Ovary (tissue), 9 donors: ENCODE data around the gene RIN3. TPM values are rescaled to one million over a fixed set of nuclear protein-coding genes. Genes with fewer than 3 reads are reported as not detected.

Experiments
- DNase-seq, 5 donors: peaks; one replicate each; pipeline ENCODE4 v3.0.0-alpha.2; 2019 to 2020
- H3K27ac ChIP-seq, 2 donors: fragments of 200-600 bp; one replicate each; pipeline versions ENCODE4 v1.5.1 to v1.8.0; 2019 to 2022
- H3K27me3 ChIP-seq: fragments of 200-600 bp; one replicate; pipeline ENCODE4 v1.8.0; 2022
- H3K36me3 ChIP-seq: fragments of 200-600 bp; sonication (generic); one replicate; pipeline ENCODE4 v1.5.1; 2019
- H3K4me1 ChIP-seq: one replicate; pipeline ENCODE4 v1.8.1; 2013; ENCODE audit warnings: mild to moderate bottlenecking, moderate library complexity; ENCODE audit not compliant: insufficient read depth
- H3K4me3 ChIP-seq: fragments of 200-600 bp; sonication (generic); one replicate; pipeline ENCODE4 v1.5.1; 2017
- H3K9me3 ChIP-seq, 2 donors: fragments of 200-600 bp in 1 of 2; sonication (generic) in 1 of 2; one replicate each; pipeline versions ENCODE4 v1.5.1 to v1.8.1; 2013 to 2019; ENCODE audit warnings: mild to moderate bottlenecking in 1 of 2, moderate library complexity in 1 of 2
- EP300 ChIP-seq: sonication (generic); formaldehyde crosslinking; IDR thresholded peaks from one replicate; pipeline ENCODE4 v1.6.1; 2017; ENCODE audit warnings: antibody characterized with exemption
- POLR2A ChIP-seq: fragments of 450-650 bp; IDR thresholded peaks from one replicate; pipeline ENCODE4 v1.6.1; 2017; ENCODE audit warnings: antibody characterized with exemption, mild to moderate bottlenecking, moderate library complexity
- WGBS, 3 donors: extraction: QIAGEN DNeasy Blood & Tissue Kit in 1 of 3; methylation state at CpG; one replicate each; pipeline versions ENCODE4 v1.1.5 to v1.1.7; 2013 to 2017; 5-methylcytosine and 5-hydroxymethylcytosine counted together
- intact Hi-C, 4 donors: fragments of 100-400 bp; cut with DNase I; formaldehyde crosslinking; loops; one replicate each; pipeline versions ENCODE4 v1.11.0 to v1.15.1; 2022 to 2023
- polyA plus RNA-seq, 2 donors: library from polyadenylated mRNA; stranded (reverse); fragments of 200-250 nt in 1 of 2; fragments of 350-450 nt in 1 of 2; fragmentation: Illumina TruSeq in 1 of 2; extraction: RNeasy Lipid Tissue Mini Kit (QIAGEN cat#74804) in 1 of 2; gene quantifications; one replicate each; pipeline ENCODE4 v1.2.3, GENCODE V29; 2013 to 2014
- total RNA-seq, 7 donors: library from RNA; depleted of rRNA in 2 of 7; stranded (reverse); fragments of >200 nt in 2 of 7; fragmentation: NEBNext Ultra II Directional in 3 of 7; extraction: Animal tissue kit (Norgen Biotek cat#: 25700) in 3 of 7; gene quantifications; one replicate each; pipeline versions ENCODE4 v1.1.0 to v1.2.4, GENCODE V29; 2016 to 2023
- TF ChIP-seq, protein P1 (sequence below), 3 donors: fragments of 450-650 bp in 2 of 3; fragments of 200-600 bp in 1 of 3; IDR thresholded peaks; one replicate each; pipeline versions ENCODE4 v1.5.1 to v1.8.0; 2016 to 2022; ENCODE audit warnings: antibody characterized with exemption in 3 of 3, mild to moderate bottlenecking in 1 of 3
- donor health status: DM: no; HTN: no; CAD: no; lungs with moderate emphysema.
- donor health status: DM: no; HTN: no; CAD: no.
- donor health status: Bipolar disorder and iron deficiency.
- donor health status: DM: yes; HTN: yes; CAD: no.
- donor health status: DM: no; HTN: no; CAD: no.
- donor health status: DM: yes; HTN: yes; CAD: no.

Gene RIN3
- total and polyA plus RNA-seq, 9 donors = 3.8 to 27.9 (median 13.9) TPM

DNA sequence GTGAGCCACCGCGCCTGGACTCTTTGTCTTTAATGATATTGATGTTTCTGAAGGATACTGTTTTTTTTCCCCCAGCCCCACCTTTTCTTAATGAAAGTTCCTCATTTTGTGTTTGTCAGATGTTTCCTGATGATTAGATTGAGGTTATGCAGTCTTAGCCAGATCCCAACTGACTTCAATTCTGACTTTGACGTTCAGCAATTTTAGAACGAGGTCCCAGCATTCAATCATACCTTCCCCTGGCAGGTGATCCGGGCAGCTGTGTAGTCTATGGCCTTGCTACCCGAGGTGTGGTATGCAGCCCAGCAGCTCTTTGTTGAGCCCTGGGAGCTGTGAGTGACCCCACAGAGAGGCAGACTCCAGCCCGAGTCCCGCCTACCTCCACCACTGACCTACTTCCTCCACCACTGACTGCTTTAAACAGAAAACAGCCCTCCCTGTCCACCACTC is 152.1 kb downstream of the RIN3 start:
- no peaks in the 10 kb centered on the region for H3K4me1 ChIP-seq
- intact Hi-C loops = no loop called here
- no peaks in the 10 kb centered on the region for H3K27me3 ChIP-seq
- 59 to 80% (median 70%) methylated on average over 8 of the region's 8 CpGs for WGBS, 3 donors
- no peak overlapping the region for H3K4me3 ChIP-seq
- no peak for TF ChIP-seq EP300
- TF ChIP-seq, protein P1, sequence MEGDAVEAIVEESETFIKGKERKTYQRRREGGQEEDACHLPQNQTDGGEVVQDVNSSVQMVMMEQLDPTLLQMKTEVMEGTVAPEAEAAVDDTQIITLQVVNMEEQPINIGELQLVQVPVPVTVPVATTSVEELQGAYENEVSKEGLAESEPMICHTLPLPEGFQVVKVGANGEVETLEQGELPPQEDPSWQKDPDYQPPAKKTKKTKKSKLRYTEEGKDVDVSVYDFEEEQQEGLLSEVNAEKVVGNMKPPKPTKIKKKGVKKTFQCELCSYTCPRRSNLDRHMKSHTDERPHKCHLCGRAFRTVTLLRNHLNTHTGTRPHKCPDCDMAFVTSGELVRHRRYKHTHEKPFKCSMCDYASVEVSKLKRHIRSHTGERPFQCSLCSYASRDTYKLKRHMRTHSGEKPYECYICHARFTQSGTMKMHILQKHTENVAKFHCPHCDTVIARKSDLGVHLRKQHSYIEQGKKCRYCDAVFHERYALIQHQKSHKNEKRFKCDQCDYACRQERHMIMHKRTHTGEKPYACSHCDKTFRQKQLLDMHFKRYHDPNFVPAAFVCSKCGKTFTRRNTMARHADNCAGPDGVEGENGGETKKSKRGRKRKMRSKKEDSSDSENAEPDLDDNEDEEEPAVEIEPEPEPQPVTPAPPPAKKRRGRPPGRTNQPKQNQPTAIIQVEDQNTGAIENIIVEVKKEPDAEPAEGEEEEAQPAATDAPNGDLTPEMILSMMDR (IDR thresholded peaks at IDR 0.05) = no peak
- TF ChIP-seq POLR2A = no peak
- H3K36me3 ChIP-seq = no peaks in the 10 kb centered on the region
- no peaks in the 10 kb centered on the region for H3K9me3 ChIP-seq
- no peak for DNase-seq
- no peak overlapping the region for H3K27ac ChIP-seq

DNA sequence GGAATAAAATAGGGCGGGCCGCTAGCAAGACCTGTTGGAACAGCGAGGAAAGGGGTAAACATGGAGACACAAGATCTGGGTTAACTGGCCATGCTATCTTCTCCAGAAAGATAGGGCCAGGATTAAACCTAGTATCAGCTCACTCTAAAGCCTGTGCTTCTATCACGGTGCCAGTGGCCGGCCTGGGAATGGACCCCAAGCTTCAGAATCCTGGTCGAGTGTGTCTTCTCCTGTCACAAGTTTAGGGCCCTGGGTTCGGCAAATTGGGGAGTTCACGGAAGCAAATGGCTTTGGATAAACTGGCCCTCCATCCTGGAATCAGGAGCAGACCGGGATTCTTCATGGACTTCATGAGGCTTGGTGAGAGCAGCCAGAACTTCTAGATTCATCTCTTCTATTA is 152.7 kb downstream of the RIN3 start:
- WGBS, 3 donors = 95 to 99% (median 97%) methylated on average over 9 of the region's 9 CpGs
- no peaks in the 10 kb centered on the region for H3K9me3 ChIP-seq
- no peak for DNase-seq
- H3K4me3 ChIP-seq = no peak overlapping the region
- intact Hi-C loops = no loop called here
- H3K27me3 ChIP-seq = no peaks in the 10 kb centered on the region
- H3K4me1 ChIP-seq = no peaks in the 10 kb centered on the region
- no peaks in the 10 kb centered on the region for H3K36me3 ChIP-seq
- H3K27ac ChIP-seq = no peak overlapping the region
- TF ChIP-seq EP300 = no peak
- TF ChIP-seq POLR2A = no peak

DNA sequence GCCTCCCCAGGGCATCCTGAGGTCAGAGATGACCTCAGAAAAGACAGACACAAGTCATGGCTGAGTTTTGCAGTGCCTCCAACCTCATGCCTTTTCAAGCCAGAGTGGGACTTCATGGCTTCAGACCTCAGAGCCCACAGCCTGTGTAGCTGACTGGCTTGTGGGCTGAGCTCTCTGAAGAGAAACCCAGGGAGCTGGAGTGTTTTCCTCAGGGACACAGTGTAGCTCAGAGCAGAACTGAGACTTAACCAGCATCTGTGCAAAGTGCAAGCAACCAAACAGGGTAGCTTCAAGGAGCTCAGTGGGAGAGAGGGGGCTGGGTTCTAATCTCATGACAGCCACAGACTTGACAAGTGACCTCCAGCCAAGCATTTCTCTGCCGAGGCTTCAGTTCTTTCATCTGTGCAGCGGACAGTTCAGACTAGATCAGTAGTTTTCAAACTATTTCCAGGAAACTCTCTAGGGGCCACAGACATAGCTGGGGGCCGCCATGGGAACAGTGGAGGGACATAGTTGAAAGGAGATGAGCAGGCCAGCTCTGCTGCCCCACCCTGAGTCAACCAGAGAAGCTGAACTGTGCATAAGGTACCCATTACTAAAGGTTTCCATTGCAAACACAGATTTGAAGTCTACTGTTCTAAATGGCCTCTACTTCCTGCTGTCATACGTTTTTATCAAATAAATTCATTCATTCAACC is 154.8 kb downstream of the RIN3 start:
- no peak overlapping the region for H3K4me3 ChIP-seq
- intact Hi-C loops = no loop called here
- no peak overlapping the region for H3K27ac ChIP-seq
- no peaks in the 10 kb centered on the region for H3K4me1 ChIP-seq
- no peak for TF ChIP-seq POLR2A
- TF ChIP-seq, protein P1 (IDR thresholded peaks at IDR 0.05) = no peak
- TF ChIP-seq EP300 = no peak
- no peaks in the 10 kb centered on the region for H3K27me3 ChIP-seq
- no peaks in the 10 kb centered on the region for H3K9me3 ChIP-seq
- 76 to 80% (median 79%) methylated on average over 4 of the region's 4 CpGs for WGBS, 3 donors
- no peak for DNase-seq
- H3K36me3 ChIP-seq = no peaks in the 10 kb centered on the region

DNA sequence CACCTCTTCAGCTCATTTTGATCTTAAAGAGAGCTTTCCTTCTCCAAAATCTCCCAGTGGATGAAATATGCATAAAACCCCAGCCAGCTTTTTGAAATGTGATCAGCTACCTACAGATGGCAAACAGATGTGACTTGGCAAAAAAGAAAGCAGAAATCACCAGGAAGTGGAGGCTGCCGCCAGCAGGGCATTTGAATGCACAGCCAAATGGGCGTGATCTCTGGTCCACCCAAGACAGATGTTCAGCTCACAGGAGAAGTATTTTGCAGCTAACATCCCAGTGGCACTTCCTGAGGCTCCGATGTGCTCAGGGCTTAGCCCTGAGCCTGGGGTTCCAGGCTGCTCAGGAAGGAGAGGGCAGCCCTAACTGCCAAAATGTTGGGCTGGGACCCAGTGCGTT is 156.6 kb downstream of the RIN3 start:
- no peak for DNase-seq
- Histone ChIP-seq H3K4me1 (no peaks in the 10 kb centered on the region), H3K4me3 (no peak overlapping the region), H3K9me3 (no peaks in the 10 kb centered on the region), H3K27ac (no peak overlapping the region), H3K36me3 (no peaks in the 10 kb centered on the region), H3K27me3 (no peaks in the 10 kb centered on the region)
- 67 to 76% (median 76%) methylated on average over 4 of the region's 4 CpGs for WGBS, 3 donors
- TF ChIP-seq POLR2A (no peak), EP300 (no peak)
- TF ChIP-seq, protein P1 (IDR thresholded peaks at IDR 0.05) = no peak
- intact Hi-C loops = loop anchor here in 1 of 4 donors (10.0 kb wide), 2 partner anchors 345 to 535 kb away; partner anchors contain the start of gene SLC24A4
